A673 (cell line): ENCODE data around the gene ACVR2B. TPM values are rescaled to one million over a fixed set of nuclear protein-coding genes. Genes with fewer than 3 reads are reported as not detected.

Experiments
- BruUV-seq: library from RNA; stranded (reverse); fragments of 400-500 nt; replicated peaks from 2 replicates; lab custom pipeline; 2021; lab: Mats Ljungman, UMichigan
- CTCF ChIA-PET: fragments of 300-600 bp; sonication (Branson Sonifier 250); formaldehyde crosslinking; loops from one replicate; lab custom pipeline; 2022; ENCODE audit warnings: antibody characterized with exemption; lab: Charles Lee
- POLR2A ChIA-PET: fragments of 300-600 bp; sonication (Branson Sonifier 250); formaldehyde crosslinking; loops from one replicate; lab custom pipeline; 2022; ENCODE audit warnings: antibody characterized with exemption; ENCODE audit not compliant: low non-redundant PET; lab: Charles Lee
- DNase-seq: peaks from one replicate; pipeline ENCODE4 v3.0.0-alpha.2; 2015; ENCODE audit warnings: low spot score
- H3K27ac ChIP-seq: fragments of 200-600 bp; sonication (generic); 2 replicates; pipeline ENCODE4 v1.5.1; 2016; ENCODE audit warnings: mixed run types, low read depth, mild to moderate bottlenecking, mixed read lengths, antibody characterized with exemption, low read length; ENCODE audit not compliant: poor library complexity, severe bottlenecking
- H3K27me3 ChIP-seq: fragments of 200-600 bp; sonication (generic); replicated peaks from 2 replicates; pipeline ENCODE4 v1.6.1; 2017; ENCODE audit warnings: mixed run types, low read depth, mild to moderate bottlenecking, mixed read lengths, antibody characterized with exemption, low read length; ENCODE audit not compliant: insufficient read depth, poor library complexity
- H3K36me3 ChIP-seq: fragments of 200-600 bp; sonication (generic); 2 replicates; pipeline ENCODE4 v1.6.1; 2016; ENCODE audit warnings: mixed run types, mild to moderate bottlenecking, mixed read lengths, antibody characterized with exemption, low read length; ENCODE audit not compliant: insufficient read depth, poor library complexity, severe bottlenecking
- H3K4me1 ChIP-seq: fragments of 200-600 bp; sonication (generic); 2 replicates; pipeline ENCODE4 v1.6.1; 2017; ENCODE audit warnings: mixed run types, mild to moderate bottlenecking, mixed read lengths, antibody characterized with exemption, low read length; ENCODE audit not compliant: insufficient read depth, poor library complexity, severe bottlenecking
- H3K4me3 ChIP-seq: fragments of 200-600 bp; sonication (generic); 2 replicates; pipeline ENCODE4 v1.5.1; 2016; ENCODE audit warnings: low read depth, mixed run types, mild to moderate bottlenecking, mixed read lengths, low read length; ENCODE audit not compliant: poor library complexity, severe bottlenecking
- H3K9me3 ChIP-seq: fragments of 200-600 bp; sonication (generic); 2 replicates; pipeline ENCODE4 v1.6.1; 2016; ENCODE audit warnings: mixed run types, low read depth, mild to moderate bottlenecking, mixed read lengths, antibody characterized with exemption, low read length; ENCODE audit not compliant: poor library complexity, severe bottlenecking
- EZH2 ChIP-seq: fragments of 200-600 bp; sonication (generic); IDR thresholded peaks from 2 replicates; pipeline ENCODE4 v1.6.1; 2017; ENCODE audit warnings: borderline replicate concordance, low read depth, mild to moderate bottlenecking, mixed read lengths, antibody characterized with exemption, low read length; ENCODE audit not compliant: poor library complexity, severe bottlenecking
- intact Hi-C: fragments of 100-400 bp; cut with micrococcal nuclease; formaldehyde crosslinking; loops from one replicate; pipeline ENCODE4 v1.10.0; 2022; ENCODE audit not compliant: unreplicated experiment
- total RNA-seq: library from RNA; stranded (reverse); gene quantifications from 2 replicates; pipeline ENCODE4 v1.2.3, GENCODE V29; 2021
- TF ChIP-seq, protein P1 (sequence below): fragments of 300-800, 200-600 bp; sonication (generic); conservative IDR thresholded peaks from 2 replicates; pipeline ENCODE4 v1.5.1; 2017; ENCODE audit warnings: low read depth, mild to moderate bottlenecking, antibody characterized with exemption, low read length, moderate library complexity, mixed read lengths

Gene ACVR2B
- total RNA-seq, 1 experiment from 2014 or later = 6.4 TPM

DNA sequence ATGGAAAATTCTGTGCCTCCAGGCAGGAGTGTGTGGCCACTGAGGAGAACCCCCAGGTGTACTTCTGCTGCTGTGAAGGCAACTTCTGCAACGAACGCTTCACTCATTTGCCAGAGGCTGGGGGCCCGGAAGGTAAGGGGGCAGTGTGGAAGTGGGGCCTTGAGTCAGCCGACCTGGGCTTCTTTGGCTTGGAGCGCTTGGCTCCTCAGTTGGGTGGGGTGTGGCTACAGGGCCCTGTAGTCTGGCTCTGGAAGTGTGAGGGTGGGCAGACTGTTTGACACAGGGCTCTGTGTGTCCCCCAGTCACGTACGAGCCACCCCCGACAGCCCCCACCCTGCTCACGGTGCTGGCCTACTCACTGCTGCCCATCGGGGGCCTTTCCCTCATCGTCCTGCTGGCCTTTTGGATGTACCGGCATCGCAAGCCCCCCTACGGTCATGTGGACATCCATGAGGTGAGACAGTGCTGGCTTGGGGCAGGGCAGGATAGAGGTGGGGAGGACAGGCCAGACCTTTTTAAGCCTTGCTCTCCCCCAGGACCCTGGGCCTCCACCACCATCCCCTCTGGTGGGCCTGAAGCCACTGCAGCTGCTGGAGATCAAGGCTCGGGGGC lies 24.3 kb downstream of the ACVR2B start:
- no peak overlapping the region for H3K27ac ChIP-seq
- H3K36me3 ChIP-seq = peaks cover 11% of the 10 kb centered on the region
- POLR2A ChIA-PET = no interaction called here
- TF ChIP-seq EZH2 = no peak
- TF ChIP-seq, protein P1, sequence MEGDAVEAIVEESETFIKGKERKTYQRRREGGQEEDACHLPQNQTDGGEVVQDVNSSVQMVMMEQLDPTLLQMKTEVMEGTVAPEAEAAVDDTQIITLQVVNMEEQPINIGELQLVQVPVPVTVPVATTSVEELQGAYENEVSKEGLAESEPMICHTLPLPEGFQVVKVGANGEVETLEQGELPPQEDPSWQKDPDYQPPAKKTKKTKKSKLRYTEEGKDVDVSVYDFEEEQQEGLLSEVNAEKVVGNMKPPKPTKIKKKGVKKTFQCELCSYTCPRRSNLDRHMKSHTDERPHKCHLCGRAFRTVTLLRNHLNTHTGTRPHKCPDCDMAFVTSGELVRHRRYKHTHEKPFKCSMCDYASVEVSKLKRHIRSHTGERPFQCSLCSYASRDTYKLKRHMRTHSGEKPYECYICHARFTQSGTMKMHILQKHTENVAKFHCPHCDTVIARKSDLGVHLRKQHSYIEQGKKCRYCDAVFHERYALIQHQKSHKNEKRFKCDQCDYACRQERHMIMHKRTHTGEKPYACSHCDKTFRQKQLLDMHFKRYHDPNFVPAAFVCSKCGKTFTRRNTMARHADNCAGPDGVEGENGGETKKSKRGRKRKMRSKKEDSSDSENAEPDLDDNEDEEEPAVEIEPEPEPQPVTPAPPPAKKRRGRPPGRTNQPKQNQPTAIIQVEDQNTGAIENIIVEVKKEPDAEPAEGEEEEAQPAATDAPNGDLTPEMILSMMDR = no peak
- no peaks in the 10 kb centered on the region for H3K4me1 ChIP-seq
- intact Hi-C loops = no loop called here
- no peak overlapping the region for H3K4me3 ChIP-seq
- H3K27me3 ChIP-seq = no peaks in the 10 kb centered on the region
- no peak for DNase-seq
- no peaks in the 10 kb centered on the region for H3K9me3 ChIP-seq
- BruUV-seq = no TSS peak
- CTCF ChIA-PET = no interaction called here

DNA sequence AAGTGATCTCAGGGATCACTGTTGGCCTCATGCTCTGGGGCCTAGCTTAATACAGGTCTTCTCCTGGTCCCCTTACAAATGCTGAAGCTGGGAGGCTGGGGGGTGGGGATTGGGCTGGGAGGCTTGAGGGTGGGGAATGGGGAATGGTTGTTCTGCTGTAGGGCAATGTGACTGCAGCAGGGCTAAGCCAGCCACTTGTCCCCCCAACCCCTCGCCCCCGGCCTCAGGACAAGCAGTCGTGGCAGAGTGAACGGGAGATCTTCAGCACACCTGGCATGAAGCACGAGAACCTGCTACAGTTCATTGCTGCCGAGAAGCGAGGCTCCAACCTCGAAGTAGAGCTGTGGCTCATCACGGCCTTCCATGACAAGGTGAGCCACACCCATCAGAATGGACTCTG lies 25.2 kb downstream of the ACVR2B start:
- POLR2A ChIA-PET = no interaction called here
- CTCF ChIA-PET = no interaction called here
- no peaks in the 10 kb centered on the region for H3K9me3 ChIP-seq
- TF ChIP-seq EZH2 = no peak
- TF ChIP-seq, protein P1 = no peak
- H3K36me3 ChIP-seq = peaks cover 11% of the 10 kb centered on the region
- H3K27me3 ChIP-seq = no peaks in the 10 kb centered on the region
- H3K4me3 ChIP-seq = no peak overlapping the region
- intact Hi-C loops = no loop called here
- no peak overlapping the region for H3K27ac ChIP-seq
- no TSS peak for BruUV-seq
- no peaks in the 10 kb centered on the region for H3K4me1 ChIP-seq
- DNase-seq = no peak

DNA sequence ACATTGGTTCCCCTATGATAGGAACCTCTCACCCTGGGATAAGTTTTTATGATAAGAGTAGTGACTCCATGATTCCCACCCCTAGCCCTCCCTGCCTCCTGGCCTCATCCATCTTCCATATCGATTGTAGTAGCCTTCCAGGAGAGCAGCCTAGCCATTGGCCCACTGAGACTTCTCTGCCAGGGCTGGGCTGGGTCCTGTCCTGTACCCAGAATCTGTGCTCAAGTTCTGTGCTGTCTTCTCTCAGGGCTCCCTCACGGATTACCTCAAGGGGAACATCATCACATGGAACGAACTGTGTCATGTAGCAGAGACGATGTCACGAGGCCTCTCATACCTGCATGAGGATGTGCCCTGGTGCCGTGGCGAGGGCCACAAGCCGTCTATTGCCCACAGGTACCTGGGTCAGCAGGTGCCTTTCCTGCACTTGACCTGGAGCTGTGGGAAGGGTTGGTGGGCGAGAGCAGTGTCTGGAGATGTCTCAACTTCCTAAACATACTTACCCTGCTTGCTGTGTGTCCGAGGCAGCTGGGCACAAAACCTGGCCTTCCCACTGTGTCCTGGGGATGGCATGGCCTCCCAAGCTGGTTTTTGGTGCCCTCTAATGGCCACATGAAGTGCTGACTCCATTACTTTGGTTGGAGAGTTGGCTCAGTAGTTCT lies 25.9 kb downstream of the ACVR2B start:
- no TSS peak for BruUV-seq
- intact Hi-C loops = loop anchor here (5.0 kb wide), 2 partner anchors 132 to 362 kb away; partner anchors contain the start of gene XYLB

More for the DNA sequence above, 25.9 kb downstream of the ACVR2B start:
- TF ChIP-seq, protein P1 = peak; percentile 64
- no peak for TF ChIP-seq EZH2
- CTCF ChIA-PET = interaction anchor here (0.9 kb wide), 1 partner anchor 130 kb away, joined by 3 read pairs; no protein-coding TSS in a partner anchor
- Histone ChIP-seq H3K4me1 (no peaks in the 10 kb centered on the region), H3K9me3 (no peaks in the 10 kb centered on the region), H3K4me3 (no peak overlapping the region), H3K36me3 (peaks cover 11% of the 10 kb centered on the region), H3K27me3 (no peaks in the 10 kb centered on the region), H3K27ac (no peak overlapping the region)
- POLR2A ChIA-PET = no interaction called here
- DNase-seq = peak; percentile 30
